HG02588 (cell line): ENCODE measurements around the gene LTV1.
"Not testable (repeated sequence)": the region's sequence is repeated elsewhere in the genome, so short reads cannot be mapped to it uniquely, and the experiment has no call there.

Experiments used
- ATAC-seq: cut with Tn5 transposase; IDR thresholded peaks from one replicate; pipeline ENCODE4 v1.9.1; 2021; ENCODE audit warnings: mild to moderate bottlenecking, moderate library complexity; ENCODE audit not compliant: unreplicated experiment

Gene LTV1

GRCh38 chr6:143842902-143843676 lies at the start of gene LTV1:
Gene LTV1, plus strand, starts transcription at chr6:143843338. Its CDS starts 140 bp downstream, at chr6:143843478.
- peak; percentile 100 for ATAC-seq

GRCh38 chr6:143796551-143796950 lies 46.6 kb upstream of the LTV1 start:
- not testable (repeated sequence) for ATAC-seq

GRCh38 chr6:143798487-143798886 lies 44.7 kb upstream of the LTV1 start:
- not testable (repeated sequence) for ATAC-seq

GRCh38 chr6:143802833-143803565 lies 40.1 kb upstream of the LTV1 start:
- no peak for ATAC-seq

GRCh38 chr6:143803769-143804568 lies 39.2 kb upstream of the LTV1 start:
- ATAC-seq, result no peak

- ATAC-seq, result no peak
These were observed 38.3 kb upstream of the LTV1 start for GRCh38 chr6:143804835-143805239.

- ATAC-seq, result no peak
These were observed 36.6 kb upstream of the LTV1 start for GRCh38 chr6:143806282-143807102.

- no peak for ATAC-seq
These were observed 35.9 kb upstream of the LTV1 start for GRCh38 chr6:143807103-143807772.

- no peak for ATAC-seq
These were observed 32.4 kb upstream of the LTV1 start for GRCh38 chr6:143810745-143811144.

GRCh38 chr6:143811501-143812157 lies 31.5 kb upstream of the LTV1 start:
- no peak for ATAC-seq

GRCh38 chr6:143817621-143818020 lies 25.5 kb upstream of the LTV1 start:
- ATAC-seq, result no peak

GRCh38 chr6:143821359-143821758 lies 21.8 kb upstream of the LTV1 start:
- ATAC-seq, result no peak

- ATAC-seq, result no peak
These were observed 20.5 kb upstream of the LTV1 start for GRCh38 chr6:143822584-143823024.

GRCh38 chr6:143823548-143823947 lies 19.6 kb upstream of the LTV1 start:
- no peak for ATAC-seq

- ATAC-seq, result no peak
These were observed 14.6 kb upstream of the LTV1 start for GRCh38 chr6:143828572-143828971.

GRCh38 chr6:143836150-143836549 lies 7.0 kb upstream of the LTV1 start:
- ATAC-seq, result no peak

GRCh38 chr6:143838395-143838794 lies 4.7 kb upstream of the LTV1 start:
- no peak for ATAC-seq

- no peak for ATAC-seq
These were observed 3.9 kb upstream of the LTV1 start for GRCh38 chr6:143839196-143839595.

GRCh38 chr6:143840595-143841265 lies 2.4 kb upstream of the LTV1 start:
- ATAC-seq, result no peak
